Nephron (organoid): ENCODE measurements around the gene GPR63.

ENCODE experiments used
- H3K27ac Mint-ChIP-seq, 3 experiments: 2 replicates each; pipeline ENCODE4 v1.8.0; 2020; ENCODE audit warnings: mixed read lengths in 3 of 3, mild to moderate bottlenecking in 2 of 3, moderate library complexity in 1 of 3
- H3K27me3 Mint-ChIP-seq: 2 replicates; pipeline ENCODE4 v1.8.0; 2021; ENCODE audit warnings: low read depth, mild to moderate bottlenecking, moderate library complexity, mixed read lengths
- H3K36me3 Mint-ChIP-seq: 2 replicates; pipeline ENCODE4 v1.8.0; 2020; ENCODE audit warnings: low read depth, mixed read lengths
- H3K4me1 Mint-ChIP-seq: 2 replicates; pipeline ENCODE4 v1.8.0; 2020; ENCODE audit warnings: mixed read lengths
- H3K4me3 Mint-ChIP-seq, 3 experiments: 2 replicates each; pipeline ENCODE4 v1.8.0; 2020; ENCODE audit warnings: mild to moderate bottlenecking in 3 of 3, mixed read lengths in 3 of 3, moderate library complexity in 2 of 3
- H3K9me3 Mint-ChIP-seq: 2 replicates; pipeline ENCODE4 v1.8.0; 2020; ENCODE audit warnings: mixed read lengths
- TF ChIP-seq, protein P1 (sequence below), 3 experiments: fragments of 200-600 bp; sonication (generic); IDR thresholded peaks; one replicate each; pipeline ENCODE4 v1.5.0; 2021; ENCODE audit warnings: antibody characterized with exemption in 3 of 3; ENCODE audit not compliant: unreplicated experiment in 3 of 3

Gene GPR63

DNA sequence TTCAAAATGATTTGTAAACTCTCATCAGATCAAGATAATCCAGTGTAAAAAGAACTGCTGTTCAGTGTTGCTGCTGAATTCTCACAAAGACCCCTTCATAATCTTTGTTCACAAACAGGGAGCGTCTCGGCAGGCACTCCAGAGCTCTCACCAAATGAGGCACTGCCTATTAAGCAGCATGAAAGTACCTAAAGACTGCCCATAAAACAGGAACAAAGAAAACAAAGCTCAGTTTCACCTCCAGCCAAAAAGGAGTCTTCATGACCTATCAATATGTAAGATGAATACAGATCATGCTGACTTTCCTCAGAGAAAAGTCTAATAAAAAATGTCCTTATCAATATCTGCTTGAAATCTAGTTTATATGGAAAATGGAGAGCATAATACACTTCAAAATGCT lies 41.8 kb downstream of the GPR63 start:
- H3K27ac Mint-ChIP-seq = no peak overlapping the region
- H3K9me3 Mint-ChIP-seq = no peaks in the 10 kb centered on the region
- H3K4me1 Mint-ChIP-seq = no peaks in the 10 kb centered on the region
- peaks cover 16% of the 10 kb centered on the region for H3K36me3 Mint-ChIP-seq
- TF ChIP-seq, protein P1, sequence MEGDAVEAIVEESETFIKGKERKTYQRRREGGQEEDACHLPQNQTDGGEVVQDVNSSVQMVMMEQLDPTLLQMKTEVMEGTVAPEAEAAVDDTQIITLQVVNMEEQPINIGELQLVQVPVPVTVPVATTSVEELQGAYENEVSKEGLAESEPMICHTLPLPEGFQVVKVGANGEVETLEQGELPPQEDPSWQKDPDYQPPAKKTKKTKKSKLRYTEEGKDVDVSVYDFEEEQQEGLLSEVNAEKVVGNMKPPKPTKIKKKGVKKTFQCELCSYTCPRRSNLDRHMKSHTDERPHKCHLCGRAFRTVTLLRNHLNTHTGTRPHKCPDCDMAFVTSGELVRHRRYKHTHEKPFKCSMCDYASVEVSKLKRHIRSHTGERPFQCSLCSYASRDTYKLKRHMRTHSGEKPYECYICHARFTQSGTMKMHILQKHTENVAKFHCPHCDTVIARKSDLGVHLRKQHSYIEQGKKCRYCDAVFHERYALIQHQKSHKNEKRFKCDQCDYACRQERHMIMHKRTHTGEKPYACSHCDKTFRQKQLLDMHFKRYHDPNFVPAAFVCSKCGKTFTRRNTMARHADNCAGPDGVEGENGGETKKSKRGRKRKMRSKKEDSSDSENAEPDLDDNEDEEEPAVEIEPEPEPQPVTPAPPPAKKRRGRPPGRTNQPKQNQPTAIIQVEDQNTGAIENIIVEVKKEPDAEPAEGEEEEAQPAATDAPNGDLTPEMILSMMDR (IDR thresholded peaks at IDR 0.05; ENCODE audit: unreplicated experiment in 3 of 3) = no peak
- no peaks in the 10 kb centered on the region for H3K27me3 Mint-ChIP-seq
- no peak overlapping the region for H3K4me3 Mint-ChIP-seq

DNA sequence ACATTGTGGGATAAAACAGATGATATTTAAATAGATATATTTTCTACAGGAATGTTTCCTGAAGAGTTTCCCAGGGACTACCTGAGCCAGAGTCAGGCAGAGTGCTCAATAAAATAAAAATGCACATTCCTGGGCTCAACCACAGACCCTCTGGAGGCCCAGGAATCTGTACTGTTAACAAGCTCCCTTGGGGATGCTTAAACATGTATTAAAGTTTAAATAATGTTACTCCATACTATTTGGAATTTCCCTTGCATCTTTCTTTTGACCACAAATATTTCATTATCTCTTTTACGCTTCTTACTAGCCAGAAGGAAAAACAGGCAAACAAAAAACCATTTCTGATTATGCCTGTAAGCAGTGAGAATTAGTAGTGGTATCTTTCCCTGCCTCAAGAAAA lies 42.3 kb downstream of the GPR63 start:
- Mint-ChIP-seq H3K27me3 (no peaks in the 10 kb centered on the region), H3K36me3 (peaks cover 16% of the 10 kb centered on the region), H3K4me3 (no peak overlapping the region)

DNA sequence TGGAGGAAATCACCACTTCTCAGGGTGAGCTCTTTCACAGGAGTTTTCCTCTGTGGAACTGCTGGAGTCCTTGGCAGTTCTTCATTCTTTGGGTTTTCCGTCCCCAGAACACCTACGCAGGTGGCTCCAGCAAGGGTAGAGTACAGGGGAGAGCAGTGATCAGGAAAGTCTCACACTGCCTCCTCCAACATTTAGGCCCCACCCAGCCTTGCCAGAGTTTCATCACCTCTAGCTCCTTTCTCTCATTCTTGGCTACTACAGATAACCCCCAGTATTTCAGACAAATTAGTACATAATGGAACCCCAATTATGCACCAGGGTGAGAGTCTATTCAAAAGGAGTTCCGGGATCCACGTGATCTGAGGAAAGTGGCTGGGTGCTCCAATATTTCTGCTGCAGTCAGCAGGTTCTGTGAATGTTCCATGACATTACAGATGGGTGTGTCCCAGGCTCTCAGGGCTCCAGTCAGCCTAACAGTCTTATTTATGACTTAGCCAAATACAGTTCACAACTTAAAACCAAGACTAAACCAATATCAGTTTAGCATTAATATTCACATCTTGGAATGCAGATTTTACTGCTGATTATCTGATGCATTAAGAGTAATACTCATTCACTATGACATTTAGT lies 44.6 kb downstream of the GPR63 start:
- H3K9me3 Mint-ChIP-seq = no peaks in the 10 kb centered on the region
- no peak overlapping the region for H3K27ac Mint-ChIP-seq
- no peak overlapping the region for H3K4me3 Mint-ChIP-seq
- H3K4me1 Mint-ChIP-seq = no peaks in the 10 kb centered on the region
- TF ChIP-seq, protein P1 (IDR thresholded peaks at IDR 0.05; ENCODE audit: unreplicated experiment in 3 of 3) = no peak
- no peaks in the 10 kb centered on the region for H3K27me3 Mint-ChIP-seq
- H3K36me3 Mint-ChIP-seq = no peaks in the 10 kb centered on the region

More for the DNA sequence above, 42.3 kb downstream of the GPR63 start:
- no peaks in the 10 kb centered on the region for H3K4me1 Mint-ChIP-seq
- no peaks in the 10 kb centered on the region for H3K9me3 Mint-ChIP-seq
- TF ChIP-seq, protein P1 (IDR thresholded peaks at IDR 0.05; ENCODE audit: unreplicated experiment in 3 of 3) = no peak
- H3K27ac Mint-ChIP-seq = no peak overlapping the region

DNA sequence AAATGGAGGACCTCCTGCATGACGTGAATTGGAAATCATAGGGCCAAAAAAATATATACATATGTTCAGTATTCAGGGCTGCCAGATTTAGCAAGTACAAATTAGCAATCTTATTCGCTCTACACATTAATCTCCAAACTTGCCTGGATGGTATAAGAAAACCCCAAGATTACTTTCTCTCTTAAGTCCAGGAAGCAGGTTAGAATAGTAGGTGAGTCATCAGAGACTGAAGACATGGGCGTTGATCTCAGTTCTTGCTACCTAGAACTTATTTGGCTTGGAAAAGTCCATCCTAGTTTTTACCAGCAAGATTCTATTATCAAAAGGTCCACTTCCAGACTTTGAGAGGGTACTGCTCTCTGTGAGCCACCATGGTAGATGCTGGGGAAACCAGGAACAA lies 47.4 kb downstream of the GPR63 start:
- no peaks in the 10 kb centered on the region for H3K9me3 Mint-ChIP-seq
- peaks cover 1% of the 10 kb centered on the region for H3K4me1 Mint-ChIP-seq
- H3K4me3 Mint-ChIP-seq = no peak overlapping the region
- no peaks in the 10 kb centered on the region for H3K27me3 Mint-ChIP-seq
- TF ChIP-seq, protein P1 (IDR thresholded peaks at IDR 0.05; ENCODE audit: unreplicated experiment in 3 of 3) = no peak
- H3K27ac Mint-ChIP-seq = no peak overlapping the region
- H3K36me3 Mint-ChIP-seq = no peaks in the 10 kb centered on the region

DNA sequence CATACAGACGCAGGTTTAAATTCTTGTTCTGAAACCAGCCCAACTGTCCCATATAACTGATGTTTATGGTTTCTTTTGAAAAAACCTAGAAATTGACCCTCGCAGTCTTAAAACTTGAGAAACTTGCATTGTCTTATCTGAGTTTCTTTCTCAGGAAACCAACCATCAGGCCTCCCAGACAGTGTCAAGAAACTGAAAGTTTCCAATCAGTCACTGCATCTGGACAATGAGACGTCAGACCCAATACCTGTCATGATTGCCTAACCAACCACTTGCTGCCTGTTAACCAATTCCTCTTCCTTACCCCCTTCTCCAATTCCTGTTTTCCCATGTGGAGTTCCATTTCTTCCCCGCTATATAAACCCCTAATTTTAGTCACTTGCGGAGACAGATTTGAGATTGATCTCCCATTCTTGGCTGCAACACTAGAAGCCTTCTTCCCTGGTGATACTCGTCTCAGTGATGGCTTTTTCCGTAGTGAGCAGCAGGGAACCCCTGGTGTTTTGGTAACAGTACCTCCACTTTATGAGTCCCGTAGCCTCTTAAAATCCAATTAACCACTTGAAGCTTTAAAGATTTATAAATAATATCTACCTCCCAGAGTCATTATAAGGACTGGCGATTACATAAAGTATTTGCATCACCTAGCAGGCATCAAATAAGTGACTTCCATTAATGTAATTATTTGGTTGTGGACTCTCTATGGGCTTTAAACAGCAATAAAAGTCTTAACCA lies 49.3 kb downstream of the GPR63 start:
- Mint-ChIP-seq H3K27me3 (no peaks in the 10 kb centered on the region), H3K4me1 (peaks cover 16% of the 10 kb centered on the region), H3K36me3 (no peaks in the 10 kb centered on the region), H3K4me3 (no peak overlapping the region), H3K27ac (no peak overlapping the region), H3K9me3 (no peaks in the 10 kb centered on the region)
- TF ChIP-seq, protein P1 (IDR thresholded peaks at IDR 0.05; ENCODE audit: unreplicated experiment in 3 of 3) = no peak

DNA sequence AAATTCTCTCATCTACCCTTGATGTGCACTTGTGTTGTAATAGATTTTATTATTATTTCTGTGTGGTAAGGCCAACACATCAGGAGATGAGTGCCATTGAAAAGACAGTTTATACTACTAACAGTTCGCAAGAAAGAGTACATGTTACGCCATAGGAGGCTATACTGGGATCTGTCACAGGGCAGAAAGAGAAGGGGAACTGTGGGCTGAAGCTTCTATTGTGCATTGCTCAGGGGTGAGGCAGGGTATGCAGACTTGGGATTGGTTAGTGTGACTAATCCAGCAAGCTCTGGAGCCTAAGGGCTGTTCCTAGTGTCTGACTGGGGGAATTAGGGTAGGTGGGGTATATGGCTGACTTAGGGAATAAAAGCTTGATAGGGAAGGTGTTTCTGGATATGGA lies 50.9 kb downstream of the GPR63 start:
- TF ChIP-seq, protein P1 (IDR thresholded peaks at IDR 0.05; ENCODE audit: unreplicated experiment in 3 of 3) = no peak
- Mint-ChIP-seq H3K27ac (no peak overlapping the region), H3K27me3 (no peaks in the 10 kb centered on the region), H3K4me3 (no peak overlapping the region), H3K36me3 (no peaks in the 10 kb centered on the region), H3K4me1 (peaks cover 20% of the 10 kb centered on the region), H3K9me3 (no peaks in the 10 kb centered on the region)
